HG03439 (cell line): Measurements from ENCODE around the gene SH2D3C.
A peak's percentile ranks its signal among the peaks of the same experiment; 100 is the strongest.

Source experiments
- ATAC-seq: cut with Tn5 transposase; IDR thresholded peaks from one replicate; pipeline ENCODE4 v1.9.1; 2021; ENCODE audit warnings: mild to moderate bottlenecking, moderate library complexity; ENCODE audit not compliant: unreplicated experiment

The SH2D3C gene, protein sequence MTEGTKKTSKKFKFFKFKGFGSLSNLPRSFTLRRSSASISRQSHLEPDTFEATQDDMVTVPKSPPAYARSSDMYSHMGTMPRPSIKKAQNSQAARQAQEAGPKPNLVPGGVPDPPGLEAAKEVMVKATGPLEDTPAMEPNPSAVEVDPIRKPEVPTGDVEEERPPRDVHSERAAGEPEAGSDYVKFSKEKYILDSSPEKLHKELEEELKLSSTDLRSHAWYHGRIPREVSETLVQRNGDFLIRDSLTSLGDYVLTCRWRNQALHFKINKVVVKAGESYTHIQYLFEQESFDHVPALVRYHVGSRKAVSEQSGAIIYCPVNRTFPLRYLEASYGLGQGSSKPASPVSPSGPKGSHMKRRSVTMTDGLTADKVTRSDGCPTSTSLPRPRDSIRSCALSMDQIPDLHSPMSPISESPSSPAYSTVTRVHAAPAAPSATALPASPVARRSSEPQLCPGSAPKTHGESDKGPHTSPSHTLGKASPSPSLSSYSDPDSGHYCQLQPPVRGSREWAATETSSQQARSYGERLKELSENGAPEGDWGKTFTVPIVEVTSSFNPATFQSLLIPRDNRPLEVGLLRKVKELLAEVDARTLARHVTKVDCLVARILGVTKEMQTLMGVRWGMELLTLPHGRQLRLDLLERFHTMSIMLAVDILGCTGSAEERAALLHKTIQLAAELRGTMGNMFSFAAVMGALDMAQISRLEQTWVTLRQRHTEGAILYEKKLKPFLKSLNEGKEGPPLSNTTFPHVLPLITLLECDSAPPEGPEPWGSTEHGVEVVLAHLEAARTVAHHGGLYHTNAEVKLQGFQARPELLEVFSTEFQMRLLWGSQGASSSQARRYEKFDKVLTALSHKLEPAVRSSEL

DNA sequence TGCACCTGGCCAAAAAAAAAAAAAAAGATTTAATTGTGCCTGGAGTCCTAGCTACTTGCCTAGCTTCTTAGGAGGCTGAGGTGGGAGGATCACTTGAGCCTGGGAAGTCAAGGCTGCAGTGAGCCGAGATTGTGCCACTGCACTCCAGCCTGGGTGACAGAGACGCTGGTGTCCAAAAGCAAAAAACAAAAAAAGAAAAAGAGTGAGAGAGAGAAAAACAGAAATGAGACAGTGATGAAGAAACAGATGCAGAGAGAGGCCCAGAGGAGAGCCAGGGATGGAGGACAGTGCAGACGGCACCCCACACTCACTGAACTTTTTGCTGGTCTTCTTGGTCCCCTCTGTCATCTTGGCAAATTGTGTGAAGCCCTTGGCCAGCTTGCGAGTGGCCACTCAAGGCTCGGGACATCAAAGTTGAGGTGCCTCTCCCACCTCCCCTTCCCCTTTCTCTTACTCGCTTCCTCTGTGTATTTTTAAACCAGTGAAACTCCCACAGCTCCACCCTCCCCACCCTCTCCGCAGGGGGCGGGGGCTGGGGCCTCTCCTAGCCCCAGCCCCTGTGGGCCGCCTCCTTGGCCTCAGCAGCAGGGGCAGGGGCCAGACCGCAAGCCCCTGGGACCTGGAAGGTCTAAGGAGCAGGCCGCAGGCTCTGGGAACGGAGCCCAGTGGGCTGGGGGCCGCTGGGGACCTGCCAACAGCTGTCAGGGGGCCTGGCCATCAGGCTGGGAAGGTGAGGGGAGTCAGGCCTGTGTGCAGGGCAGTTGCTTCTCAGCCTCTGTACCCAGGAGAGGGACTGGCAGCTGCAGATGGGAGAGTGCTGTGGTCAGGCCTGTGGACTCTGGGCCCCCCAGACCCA, at the start of gene SH2D3C:
Gene SH2D3C, minus strand, starts transcription at position 387 of the 856 bp plus-strand sequence. Its CDS starts 39 bp downstream, at position 348.
- ATAC-seq: peak; percentile 28

DNA sequence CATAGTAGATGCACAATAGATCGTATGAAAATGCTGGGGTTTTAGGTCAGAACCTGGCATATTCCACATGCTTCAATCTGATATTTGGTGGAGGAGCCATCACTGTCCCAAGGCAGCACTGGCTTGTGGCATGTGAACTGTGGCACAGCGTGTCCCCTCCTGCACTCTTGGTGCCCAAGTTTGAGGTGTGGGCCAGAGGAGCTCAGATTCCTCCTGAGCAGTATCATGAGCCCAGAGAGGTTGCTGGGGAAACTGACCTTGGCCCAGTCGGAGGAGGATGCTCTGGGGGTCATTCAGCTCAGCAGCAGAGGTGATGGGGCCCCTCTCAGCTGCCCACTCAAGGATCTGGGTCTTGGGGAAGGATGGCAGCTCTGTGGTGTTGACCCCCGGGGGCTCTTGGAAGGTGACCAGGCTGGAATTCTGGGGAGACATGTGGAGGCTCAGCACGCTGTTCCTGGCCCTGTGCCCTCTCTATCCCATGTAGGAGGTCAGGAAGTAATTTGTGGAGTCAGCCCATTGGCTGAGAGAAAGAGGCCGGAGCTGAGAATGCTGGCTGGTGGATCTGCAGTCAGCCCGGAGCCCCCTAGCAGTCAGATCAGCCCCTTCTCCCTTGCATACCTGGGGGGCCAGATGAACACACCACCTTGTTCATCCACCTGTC, 47.9 kb upstream of the SH2D3C start:
- ATAC-seq: no peak

DNA sequence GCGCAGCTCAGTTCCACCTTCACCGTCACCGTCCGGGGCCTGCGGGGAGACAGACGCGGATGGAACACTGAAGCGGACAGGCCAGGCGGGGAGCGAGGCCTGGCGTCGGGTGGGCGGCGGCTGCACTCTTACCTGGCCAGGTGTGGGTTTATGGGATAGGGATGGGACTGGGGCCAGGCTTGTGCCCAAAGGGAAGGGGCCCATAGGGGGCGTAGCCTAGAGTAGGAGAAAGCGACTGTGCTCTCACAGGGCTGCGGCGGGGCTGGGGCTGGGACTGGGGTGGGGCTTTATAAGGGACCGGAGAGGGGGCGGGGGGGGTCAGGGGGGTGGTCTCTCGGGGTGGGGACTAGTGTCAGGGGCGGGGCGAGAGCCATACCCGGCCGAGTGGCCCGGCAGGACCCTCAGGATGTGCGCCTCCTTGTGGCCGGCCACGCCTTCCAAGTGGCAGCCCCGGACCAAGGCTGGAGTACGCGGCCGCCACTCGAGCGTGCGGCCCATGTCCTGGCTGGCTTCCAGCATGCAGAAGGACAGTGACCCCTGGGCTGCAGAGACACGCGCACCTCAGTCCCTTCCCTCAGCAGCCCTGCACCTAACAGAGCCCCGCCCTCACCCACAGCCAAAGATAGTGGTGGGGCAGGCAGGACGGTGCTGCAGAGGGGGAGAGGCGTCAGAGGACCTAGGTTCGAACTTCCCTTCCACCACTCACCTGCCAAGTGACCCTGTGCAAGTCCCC, 47.0 kb upstream of the SH2D3C start:
- no peak for ATAC-seq

DNA sequence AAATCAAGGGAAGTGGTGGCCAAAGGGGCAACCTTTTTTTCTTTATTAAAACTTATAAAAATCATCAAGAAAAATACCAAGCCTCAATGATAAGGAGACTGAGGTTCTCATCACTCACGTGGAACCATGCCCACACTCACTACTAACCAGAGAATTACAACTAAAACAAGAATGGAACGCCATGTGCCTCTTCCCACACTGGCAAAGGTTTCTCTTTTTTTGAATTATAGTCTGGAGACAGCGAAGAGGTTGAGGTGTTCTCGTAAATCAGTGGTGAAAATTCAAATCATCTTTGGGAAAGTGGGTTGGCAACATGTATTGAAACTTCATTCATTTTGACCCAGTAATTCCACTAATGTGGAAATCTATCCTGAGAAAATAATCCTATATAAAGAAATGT, 43.6 kb upstream of the SH2D3C start:
- ATAC-seq: no peak

DNA sequence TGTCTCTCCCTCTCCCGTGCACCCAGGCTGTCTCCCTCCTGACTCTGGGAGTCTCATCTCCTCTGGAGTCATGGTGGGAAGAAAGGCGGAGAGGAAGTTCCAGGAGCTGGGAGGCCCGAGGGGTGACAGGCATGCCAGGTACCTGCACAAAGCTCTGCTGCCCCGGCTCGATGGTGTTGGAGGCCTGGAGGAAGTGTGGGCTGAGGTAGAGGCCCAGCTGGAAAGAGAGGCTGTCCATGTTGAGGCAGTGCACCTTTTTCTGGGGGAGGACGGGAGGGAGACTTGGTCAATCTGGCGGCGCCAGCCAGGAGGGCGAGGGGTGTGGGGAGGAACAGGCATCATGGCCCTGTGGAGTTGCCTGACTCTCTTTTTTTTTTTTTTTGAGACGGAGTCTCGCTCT, 40.1 kb upstream of the SH2D3C start:
- ATAC-seq: no peak

DNA sequence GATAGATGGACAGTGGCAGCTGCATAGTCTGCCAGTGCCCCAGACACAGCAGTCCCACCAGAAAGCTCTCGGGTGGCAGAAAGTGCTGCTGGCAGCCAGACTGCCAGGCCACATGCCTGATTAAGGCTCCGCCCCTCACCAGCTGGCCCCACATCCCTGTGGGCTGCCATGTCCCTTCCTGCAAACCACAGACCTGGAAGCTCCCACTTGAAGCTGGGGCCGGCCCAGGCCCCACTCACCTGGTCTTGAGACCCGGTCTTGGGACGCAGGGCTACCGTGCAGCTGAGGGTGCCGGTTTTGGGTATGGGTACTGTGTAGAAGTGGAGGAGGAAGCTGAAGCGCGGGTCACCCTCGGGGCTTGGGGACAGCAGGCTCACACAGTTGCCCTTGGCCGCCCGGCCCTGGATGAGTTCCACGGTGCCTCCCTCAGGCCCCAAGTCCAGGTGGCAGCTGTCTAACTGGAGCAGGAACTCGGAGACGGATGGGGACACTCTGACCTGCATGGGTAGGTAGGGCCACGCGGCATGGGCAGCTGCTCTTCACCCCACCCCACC, 39.5 kb upstream of the SH2D3C start:
- no peak for ATAC-seq

DNA sequence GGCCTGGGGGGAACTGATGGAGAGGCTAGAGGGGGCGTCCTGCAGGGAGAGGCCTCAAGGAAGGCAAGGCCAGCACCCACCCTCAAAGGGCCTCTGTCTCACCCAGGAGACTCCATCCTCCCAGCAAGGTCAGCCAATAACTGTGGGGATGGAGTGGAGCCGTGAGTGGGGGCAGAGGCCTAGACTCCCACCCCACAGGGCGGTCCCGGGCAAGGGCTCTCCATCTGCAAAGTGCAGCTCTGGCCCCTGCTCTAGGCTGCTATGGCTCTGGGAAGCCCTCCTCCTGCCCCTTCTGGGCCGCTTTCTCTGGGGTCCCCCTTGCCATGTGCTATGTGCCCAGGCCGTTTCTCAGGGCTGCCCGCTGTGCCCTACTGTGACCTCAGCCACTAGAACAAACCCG, 38.3 kb upstream of the SH2D3C start:
- ATAC-seq: no peak

DNA sequence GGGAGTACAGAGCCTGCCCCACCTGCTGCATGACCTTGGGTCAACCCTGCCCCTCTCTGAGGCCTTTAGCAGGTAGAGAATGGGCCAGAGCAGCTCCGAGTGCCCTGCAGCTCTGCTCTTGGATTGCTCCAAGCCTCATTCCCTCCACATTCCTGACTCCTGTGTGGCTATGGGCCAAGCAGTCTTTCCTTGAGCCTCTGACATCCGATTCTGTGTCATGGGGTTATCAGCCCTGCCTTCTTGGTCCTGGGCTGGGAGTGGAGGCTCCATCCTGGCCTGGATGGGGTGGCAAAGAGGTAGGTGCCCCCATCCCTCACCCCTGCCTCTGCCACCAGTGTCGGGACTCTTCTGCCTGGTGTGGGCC, 37.9 kb upstream of the SH2D3C start:
- ATAC-seq: no peak

DNA sequence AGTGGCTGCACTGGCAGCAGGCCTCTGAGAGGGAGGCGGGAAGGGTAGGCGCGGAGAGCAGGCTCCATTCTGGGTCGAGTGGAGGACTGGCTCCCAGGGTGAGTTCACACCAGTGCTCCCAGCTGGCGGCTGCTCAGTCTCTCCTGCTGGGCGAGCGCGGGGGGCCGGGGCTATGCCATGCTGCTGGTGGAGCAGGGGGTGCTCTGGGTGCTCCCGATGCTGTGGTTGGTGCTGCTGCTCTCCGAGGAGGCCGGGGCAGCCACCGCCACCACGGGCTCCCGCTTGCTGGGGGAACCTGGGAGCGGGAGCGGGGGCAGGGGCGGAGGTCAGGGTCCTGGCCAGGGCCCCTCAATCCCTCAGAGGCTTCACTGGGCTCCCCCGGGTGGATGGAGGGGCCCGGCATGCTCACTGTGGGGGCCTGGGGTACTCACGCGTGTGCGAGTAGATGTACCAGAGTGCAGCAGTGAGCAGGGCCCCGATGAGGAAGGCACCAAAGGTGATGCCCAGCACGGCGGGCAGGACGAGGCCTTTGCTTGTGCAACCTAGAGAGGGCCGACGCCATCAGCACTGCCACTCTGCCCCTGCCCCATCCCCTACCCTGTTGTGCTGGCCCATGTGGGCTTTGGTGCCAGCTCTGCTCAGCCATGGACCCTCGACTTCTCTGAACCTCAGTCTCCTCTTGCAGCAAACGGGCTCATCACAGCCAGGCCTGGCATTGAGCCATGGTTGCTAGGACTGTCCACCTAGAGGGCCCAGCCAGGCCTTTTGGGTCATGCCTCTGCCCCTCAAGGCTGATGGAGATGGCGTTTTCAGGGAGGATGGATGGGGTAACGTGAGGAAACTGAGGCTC, 37.3 kb upstream of the SH2D3C start:
- no peak for ATAC-seq

DNA sequence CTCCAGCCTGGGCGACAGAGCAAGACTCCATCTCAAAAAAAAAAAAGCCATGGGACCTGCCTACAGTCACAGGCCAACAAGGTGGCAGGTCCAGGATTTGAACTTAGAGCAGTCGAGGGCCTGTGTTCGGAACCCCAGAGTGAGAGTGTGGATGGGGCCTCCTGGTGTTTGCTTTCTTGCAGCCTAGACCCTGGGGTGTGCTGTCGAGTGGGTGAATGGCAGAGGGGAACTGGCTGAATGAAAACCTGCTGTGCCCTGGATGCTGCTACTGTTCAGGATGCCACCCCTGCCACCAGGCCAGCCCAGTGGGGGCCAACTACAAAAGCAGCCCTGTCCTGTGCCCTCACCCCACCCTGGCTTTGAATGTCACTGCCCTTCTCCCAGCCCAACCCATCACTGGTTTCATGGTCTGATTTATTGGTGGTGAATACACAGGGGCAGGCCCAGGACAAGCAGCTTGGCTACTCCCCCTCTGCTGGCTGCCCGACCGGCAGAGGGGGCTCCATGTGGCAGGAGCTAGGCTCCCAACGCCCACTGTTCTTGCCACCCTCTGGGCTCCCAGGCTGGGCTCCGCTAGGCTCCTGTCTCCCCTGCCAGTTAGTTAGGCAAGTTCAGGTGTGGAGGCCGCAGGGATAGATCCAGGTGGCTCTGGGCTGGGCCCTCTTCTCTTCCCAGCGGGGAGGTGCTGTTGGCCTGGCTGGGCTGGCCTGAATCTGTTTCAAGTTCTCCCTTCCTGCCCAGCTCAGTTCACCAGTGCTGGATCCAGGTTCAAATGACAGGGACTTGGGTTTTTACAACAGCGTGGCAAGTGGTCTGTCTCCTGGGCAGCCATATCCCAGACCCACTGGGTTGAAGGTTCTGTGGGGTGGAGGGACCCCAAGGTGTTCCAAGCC, 36.4 kb upstream of the SH2D3C start:
- ATAC-seq: no peak

DNA sequence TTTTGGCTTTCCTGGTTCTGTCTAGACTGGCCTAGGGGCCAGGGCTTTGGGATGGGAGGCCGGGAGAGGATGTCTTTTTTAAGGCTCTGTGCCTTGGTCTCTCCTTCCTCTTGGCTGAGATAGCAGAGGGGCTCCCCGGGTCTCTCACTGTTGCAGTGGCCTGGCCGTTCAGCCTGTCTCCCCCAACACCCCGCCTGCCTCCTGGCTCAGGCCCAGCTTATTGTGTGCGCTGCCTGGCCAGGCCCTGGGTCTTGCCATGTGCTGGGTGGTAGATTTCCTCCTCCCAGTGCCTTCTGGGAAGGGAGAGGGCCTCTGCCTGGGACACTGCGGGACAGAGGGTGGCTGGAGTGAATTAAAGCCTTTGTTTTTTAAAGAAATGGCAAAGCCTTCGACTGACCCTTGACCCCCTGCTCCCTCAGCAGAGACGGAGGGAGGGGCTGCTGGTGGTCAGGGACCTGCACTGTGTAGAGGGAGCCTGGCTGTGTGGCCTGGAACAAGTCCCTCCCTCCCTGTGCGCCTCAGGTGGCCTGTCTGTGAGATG, 35.3 kb upstream of the SH2D3C start:
- no peak for ATAC-seq

DNA sequence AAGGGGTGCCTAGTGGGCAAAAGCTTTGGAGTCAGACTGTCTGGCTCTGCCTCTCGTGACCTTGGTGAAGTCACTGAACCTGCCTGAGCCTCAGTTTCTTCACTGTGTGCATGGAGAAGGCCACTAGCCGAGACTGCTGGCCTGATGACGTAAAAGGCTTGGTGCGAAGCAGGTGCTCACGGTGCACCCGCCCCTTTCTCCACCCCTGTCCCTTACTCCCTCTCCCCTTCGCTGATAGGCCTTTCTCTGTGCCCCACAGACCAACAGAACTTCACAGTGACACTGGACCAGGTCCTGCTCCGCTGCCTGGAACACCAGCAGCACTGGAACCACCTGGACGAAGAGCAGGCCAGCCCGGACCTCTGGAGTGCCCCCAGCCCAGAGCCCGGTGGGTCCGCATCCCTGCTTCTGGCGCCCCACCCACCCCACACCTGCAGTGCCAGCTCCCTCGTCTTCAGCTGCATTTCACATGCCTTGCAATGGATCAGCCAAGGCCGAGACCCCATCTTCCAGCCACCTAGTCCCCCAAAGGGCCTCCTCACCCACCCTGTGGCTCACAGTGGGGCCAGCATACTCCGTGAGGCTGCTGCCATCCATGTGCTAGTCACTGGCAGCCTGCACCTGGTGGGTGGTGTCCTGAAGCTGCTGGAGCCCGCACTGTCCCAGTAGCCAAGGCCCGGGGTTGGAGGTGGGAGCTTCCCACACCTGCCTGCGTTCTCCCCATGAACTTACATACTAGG, 34.6 kb upstream of the SH2D3C start:
- ATAC-seq: no peak

DNA sequence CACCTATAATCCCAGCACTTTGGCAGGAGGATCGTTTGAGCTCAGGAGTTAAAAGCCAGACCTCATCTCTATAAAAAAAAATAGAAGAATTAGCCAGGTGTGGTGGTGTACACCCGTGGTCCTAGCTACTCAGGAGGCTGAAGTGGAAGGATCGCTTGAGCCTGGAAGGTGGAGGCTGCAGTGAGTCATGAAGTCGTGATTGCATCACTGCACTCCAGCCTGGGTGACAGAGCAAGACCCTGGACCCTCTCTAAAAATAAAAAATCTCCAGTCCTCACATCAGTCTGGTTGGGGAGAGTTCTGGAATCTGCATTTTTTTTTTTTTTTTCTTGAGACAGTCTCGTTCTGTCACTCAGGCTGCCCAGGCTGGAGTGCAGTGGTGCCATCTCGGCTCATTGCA, 33.5 kb upstream of the SH2D3C start:
- no peak for ATAC-seq

DNA sequence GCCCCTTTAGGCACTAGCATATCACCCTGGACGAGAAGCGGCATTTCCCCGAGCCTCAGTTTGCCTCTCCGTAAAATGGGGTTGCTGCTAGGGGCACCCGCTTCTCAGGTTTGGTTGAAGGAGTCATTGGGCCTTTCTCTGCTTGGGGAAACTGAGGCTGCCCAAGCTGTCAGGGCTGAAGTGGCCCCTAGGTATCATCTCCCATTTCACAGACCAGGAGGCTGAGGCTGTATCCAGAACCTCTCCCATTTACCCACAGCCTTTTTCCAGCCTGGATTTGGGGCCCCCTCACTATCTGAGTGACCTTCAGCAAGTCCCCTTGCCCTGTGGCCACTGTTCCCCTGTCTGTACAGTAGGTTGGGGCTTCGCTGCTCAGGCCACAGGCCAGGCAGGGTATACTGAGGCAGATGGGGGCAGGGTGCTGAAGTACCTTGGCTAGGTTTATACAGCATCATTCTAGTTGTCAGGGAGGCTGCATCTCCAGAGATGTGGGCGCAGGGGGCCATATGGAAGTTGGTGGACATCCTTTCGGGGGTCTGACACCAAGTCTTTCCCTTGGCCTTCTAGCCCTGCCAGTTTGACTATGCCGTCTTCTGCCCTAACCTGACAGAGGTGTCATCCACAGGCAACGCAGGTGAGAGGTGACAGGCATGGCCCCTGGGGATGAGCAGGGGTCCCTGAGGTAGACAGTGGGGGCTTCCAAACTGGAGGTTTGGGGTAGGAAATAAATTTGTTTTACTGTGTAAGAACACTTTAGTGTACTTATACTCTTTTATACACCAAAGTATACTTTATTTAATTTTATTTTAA, 32.1 kb upstream of the SH2D3C start:
- no peak for ATAC-seq

DNA sequence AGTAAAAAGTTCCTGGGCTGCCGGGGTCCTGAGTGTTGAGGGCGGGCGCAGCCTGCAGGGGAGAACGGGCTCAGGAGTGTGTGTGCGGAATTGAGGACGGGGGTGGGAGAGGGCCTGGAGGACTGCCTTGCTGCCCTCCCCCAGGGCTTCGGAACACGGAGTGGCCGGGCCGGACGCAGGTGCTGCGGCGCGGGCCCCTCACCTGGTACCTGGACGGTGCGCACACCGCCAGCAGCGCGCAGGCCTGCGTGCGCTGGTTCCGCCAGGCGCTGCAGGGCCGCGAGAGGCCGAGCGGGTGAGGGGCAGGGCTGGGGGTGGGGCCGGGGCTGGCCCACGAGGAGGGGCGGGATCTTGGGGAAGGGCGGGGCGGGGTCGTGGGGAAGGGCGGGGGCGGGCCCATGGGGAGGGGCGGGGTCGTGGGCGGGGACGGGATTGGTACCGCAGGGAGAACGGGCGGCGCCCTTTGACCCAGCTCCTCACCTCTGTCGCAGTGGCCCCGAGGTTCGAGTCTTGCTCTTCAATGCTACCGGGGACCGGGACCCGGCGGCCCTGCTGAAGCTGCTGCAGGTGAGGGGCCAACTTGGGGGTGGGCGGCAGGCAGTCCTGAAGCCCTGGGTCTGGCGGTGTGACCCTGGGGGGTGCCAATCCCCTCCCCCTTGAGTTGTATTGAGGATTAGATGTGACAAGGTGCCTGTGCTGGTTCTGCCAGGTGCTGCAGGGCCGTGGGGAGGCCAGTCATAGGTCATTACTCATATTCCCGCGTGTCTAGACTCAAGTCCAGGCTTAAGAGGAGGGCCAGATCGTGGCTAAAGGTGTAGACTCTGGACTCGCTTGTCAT, 31.3 kb upstream of the SH2D3C start:
- ATAC-seq: no peak
